HG03469 (cell line): ENCODE results near the gene DNAAF8.

ENCODE experiments used
- ATAC-seq: cut with Tn5 transposase; IDR thresholded peaks from one replicate; pipeline ENCODE4 v1.9.1; 2021; ENCODE audit warnings: mild to moderate bottlenecking, moderate library complexity, moderate number of reproducible peaks; ENCODE audit not compliant: unreplicated experiment

Gene DNAAF8

GRCh38 chr16:4694642-4695451 is 39.5 kb upstream of the DNAAF8 start:
- no peak for ATAC-seq

- no peak for ATAC-seq
Measured at GRCh38 chr16:4695473-4696171, 38.7 kb upstream of the DNAAF8 start.

GRCh38 chr16:4696172-4696904 is 38.0 kb upstream of the DNAAF8 start:
- no peak for ATAC-seq

GRCh38 chr16:4696905-4697847 is 37.2 kb upstream of the DNAAF8 start:
- ATAC-seq: no peak

- no peak for ATAC-seq
Measured at GRCh38 chr16:4697848-4698291, 36.5 kb upstream of the DNAAF8 start.

GRCh38 chr16:4698321-4699045 is 35.9 kb upstream of the DNAAF8 start:
- ATAC-seq: no peak

- ATAC-seq: no peak
Measured at GRCh38 chr16:4699046-4699556, 35.2 kb upstream of the DNAAF8 start.

GRCh38 chr16:4700380-4700996 is 33.8 kb upstream of the DNAAF8 start:
- no peak for ATAC-seq

GRCh38 chr16:4700997-4701743 is 33.2 kb upstream of the DNAAF8 start:
- ATAC-seq: no peak

- ATAC-seq: no peak
Measured at GRCh38 chr16:4701791-4702465, 32.4 kb upstream of the DNAAF8 start.

GRCh38 chr16:4702466-4702808 is 31.9 kb upstream of the DNAAF8 start:
- ATAC-seq: no peak

- ATAC-seq: no peak
Measured at GRCh38 chr16:4703906-4704305, 30.4 kb upstream of the DNAAF8 start.

- no peak for ATAC-seq
Measured at GRCh38 chr16:4704491-4704890, 29.8 kb upstream of the DNAAF8 start.

- no peak for ATAC-seq
Measured at GRCh38 chr16:4704913-4705312, 29.4 kb upstream of the DNAAF8 start.

- no peak for ATAC-seq
Measured at GRCh38 chr16:4706871-4707270, 27.5 kb upstream of the DNAAF8 start.

GRCh38 chr16:4709481-4709880 is 24.9 kb upstream of the DNAAF8 start:
- ATAC-seq: no peak

GRCh38 chr16:4713663-4714501 is 20.5 kb upstream of the DNAAF8 start:
- ATAC-seq: no peak
